Natural killer cell (primary cell): ENCODE data around the gene PTCD1. TPM values are rescaled to one million over a fixed set of nuclear protein-coding genes. Genes with fewer than 3 reads are reported as not detected.
"Not testable (repeated sequence)": the region's sequence is repeated elsewhere in the genome, so short reads cannot be mapped to it uniquely, and the experiment has no call there.

Source experiments
- ATAC-seq, 3 donors: fragments of 150-1000 bp in 2 of 3; fragments of 200-7000 bp in 1 of 3; cut with Tn5 transposase; 1 replicate in 1 of 3; 2 replicates in 2 of 3; pipeline ENCODE4 v1.10.0; 2021; ENCODE audit warnings: mild to moderate bottlenecking in 2 of 3, moderate library complexity in 2 of 3
- DNase-seq, 2 donors: peaks; one replicate each; pipeline versions ENCODE4 v3.0.0 to v3.0.0-alpha.2; 2013 to 2021; ENCODE audit warnings: mixed read lengths in 1 of 2
- H3K27ac ChIP-seq: one replicate; pipeline ENCODE4 v1.5.1; 2013; ENCODE audit warnings: mild to moderate bottlenecking, low read length
- H3K27me3 ChIP-seq: one replicate; pipeline ENCODE4 v1.6.1; 2013; ENCODE audit warnings: low read length; ENCODE audit not compliant: control insufficient read depth, insufficient read depth
- H3K36me3 ChIP-seq: one replicate; pipeline ENCODE4 v1.6.1; 2013; ENCODE audit warnings: low read length; ENCODE audit not compliant: control insufficient read depth, insufficient read depth
- H3K4me1 ChIP-seq: one replicate; pipeline ENCODE4 v1.6.1; 2013; ENCODE audit warnings: low read length; ENCODE audit not compliant: control insufficient read depth, insufficient read depth
- H3K4me3 ChIP-seq: one replicate; pipeline ENCODE4 v1.5.1; 2013; ENCODE audit warnings: low read length
- H3K9me3 ChIP-seq: one replicate; pipeline ENCODE4 v1.6.1; 2013; ENCODE audit warnings: low read length; ENCODE audit not compliant: control insufficient read depth, insufficient read depth
- H3K27ac Mint-ChIP-seq, 2 donors: one replicate each; pipeline ENCODE4 v1.8.0; 2022; ENCODE audit warnings: mild to moderate bottlenecking in 2 of 2, mixed read lengths in 2 of 2, moderate library complexity in 1 of 2
- H3K27me3 Mint-ChIP-seq, 2 donors: one replicate each; pipeline ENCODE4 v1.8.0; 2022; ENCODE audit warnings: low read depth in 2 of 2, mixed read lengths in 2 of 2
- H3K36me3 Mint-ChIP-seq: one replicate; pipeline ENCODE4 v1.8.0; 2022; ENCODE audit warnings: mixed read lengths
- H3K4me1 Mint-ChIP-seq, 2 donors: one replicate each; pipeline ENCODE4 v1.8.0; 2022; ENCODE audit warnings: mixed read lengths in 2 of 2
- H3K4me3 Mint-ChIP-seq: one replicate; pipeline ENCODE4 v1.8.0; 2022; ENCODE audit warnings: mild to moderate bottlenecking, moderate library complexity, mixed read lengths
- H3K9me3 Mint-ChIP-seq, 2 donors: one replicate each; pipeline ENCODE4 v1.8.0; 2022; ENCODE audit warnings: mixed read lengths in 2 of 2
- WGBS: methylation state at CpG from one replicate; pipeline ENCODE4 v1.1.7; 2013; ENCODE audit warnings: missing lambda C conversion rate; ENCODE audit not compliant: insufficient coverage; 5-methylcytosine and 5-hydroxymethylcytosine counted together
- intact Hi-C: fragments of 100-400 bp; cut with micrococcal nuclease; formaldehyde crosslinking; loops from one replicate; pipeline ENCODE4 v1.14.2; 2022
- total RNA-seq, 4 donors: library from RNA; stranded (reverse); fragments of 120-200 nt in 1 of 4; gene quantifications; one replicate each; pipeline versions ENCODE4 v1.2.3 to v1.2.4, GENCODE V29; 2013 to 2022
- TF ChIP-seq, protein P1 (sequence below): fragments of 200-600 bp; IDR thresholded peaks from one replicate; pipeline ENCODE4 v1.8.0; 2022; ENCODE audit warnings: antibody characterized with exemption

The PTCD1 gene
- total RNA-seq, 3 donors from 2014 or later (not counting 1 experiment from before 2014, with no cell fraction given): 5.3 to 6.6 (median 6.4) TPM

- Mint-ChIP-seq H3K36me3 (no peaks in the 10 kb centered on the region), H3K4me3 (peak overlapping the region; percentile 95), H3K27me3 (no peaks in the 10 kb centered on the region), H3K27ac (peak overlapping the region; percentile 85 to 97), H3K9me3 (no peaks in the 10 kb centered on the region), H3K4me1 (peaks cover 18 to 38% of the 10 kb centered on the region in 2 donors)
- DNase-seq (no peak), ATAC-seq (no peak)
- Histone ChIP-seq H3K36me3 (peaks cover 4% of the 10 kb centered on the region), H3K27ac (no peak overlapping the region), H3K4me1 (peaks cover 24% of the 10 kb centered on the region), H3K27me3 (no peaks in the 10 kb centered on the region), H3K9me3 (no peaks in the 10 kb centered on the region), H3K4me3 (no peak overlapping the region)
- TF ChIP-seq, protein P1, sequence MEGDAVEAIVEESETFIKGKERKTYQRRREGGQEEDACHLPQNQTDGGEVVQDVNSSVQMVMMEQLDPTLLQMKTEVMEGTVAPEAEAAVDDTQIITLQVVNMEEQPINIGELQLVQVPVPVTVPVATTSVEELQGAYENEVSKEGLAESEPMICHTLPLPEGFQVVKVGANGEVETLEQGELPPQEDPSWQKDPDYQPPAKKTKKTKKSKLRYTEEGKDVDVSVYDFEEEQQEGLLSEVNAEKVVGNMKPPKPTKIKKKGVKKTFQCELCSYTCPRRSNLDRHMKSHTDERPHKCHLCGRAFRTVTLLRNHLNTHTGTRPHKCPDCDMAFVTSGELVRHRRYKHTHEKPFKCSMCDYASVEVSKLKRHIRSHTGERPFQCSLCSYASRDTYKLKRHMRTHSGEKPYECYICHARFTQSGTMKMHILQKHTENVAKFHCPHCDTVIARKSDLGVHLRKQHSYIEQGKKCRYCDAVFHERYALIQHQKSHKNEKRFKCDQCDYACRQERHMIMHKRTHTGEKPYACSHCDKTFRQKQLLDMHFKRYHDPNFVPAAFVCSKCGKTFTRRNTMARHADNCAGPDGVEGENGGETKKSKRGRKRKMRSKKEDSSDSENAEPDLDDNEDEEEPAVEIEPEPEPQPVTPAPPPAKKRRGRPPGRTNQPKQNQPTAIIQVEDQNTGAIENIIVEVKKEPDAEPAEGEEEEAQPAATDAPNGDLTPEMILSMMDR: no peak
- intact Hi-C loops: no loop called here
- 91% methylated on average over 8 of the region's 9 CpGs for WGBS
Measured at GRCh38 chr7:99440195-99440594, 1.6 kb upstream of the PTCD1 start.

GRCh38 chr7:99437946-99438572 lies 539 bp downstream of the PTCD1 start:
- Histone ChIP-seq H3K27me3 (no peaks in the 10 kb centered on the region), H3K4me1 (peaks cover 24% of the 10 kb centered on the region), H3K36me3 (peaks cover 7% of the 10 kb centered on the region), H3K27ac (peak overlapping the region; percentile 68), H3K4me3 (peak overlapping the region; percentile 61), H3K9me3 (no peaks in the 10 kb centered on the region)
- Mint-ChIP-seq H3K9me3 (no peaks in the 10 kb centered on the region), H3K4me3 (peak overlapping the region; percentile 95), H3K36me3 (no peaks in the 10 kb centered on the region), H3K27me3 (no peaks in the 10 kb centered on the region), H3K27ac (peak overlapping the region; percentile 85 to 97), H3K4me1 (peaks cover 18 to 29% of the 10 kb centered on the region in 2 donors)
- peak; percentile 17 to 43 (median 18) for ATAC-seq
- DNase-seq: peak in 1 of 2 donors; percentile 38
- intact Hi-C loops: no loop called here
- TF ChIP-seq, protein P1: no peak
- WGBS: 21% methylated on average over 19 of the region's 20 CpGs

DNA sequence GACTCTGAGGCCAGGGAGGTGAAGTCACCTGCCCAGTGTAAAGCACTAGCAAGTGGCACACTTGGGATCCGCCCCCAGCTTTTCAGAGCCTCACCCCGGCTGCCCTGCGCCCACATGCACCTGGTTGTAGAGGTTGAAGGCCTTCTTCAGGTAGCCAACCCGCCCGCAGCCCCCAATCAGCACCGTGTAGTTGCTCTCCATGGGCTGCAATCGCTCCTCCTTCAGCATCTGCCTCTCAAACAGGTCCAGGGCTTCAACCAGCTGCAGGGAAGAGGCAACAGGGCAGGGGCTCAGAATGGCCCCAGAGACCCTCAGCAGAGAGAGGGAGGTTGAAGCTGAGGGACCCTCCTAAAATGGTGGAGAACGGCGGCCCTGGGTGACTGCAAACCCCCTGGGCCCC lies 5.4 kb downstream of the PTCD1 start:
- Mint-ChIP-seq H3K4me1 (no peaks in the 10 kb centered on the region), H3K36me3 (no peaks in the 10 kb centered on the region), H3K27me3 (no peaks in the 10 kb centered on the region), H3K27ac (no peak overlapping the region), H3K9me3 (no peaks in the 10 kb centered on the region), H3K4me3 (no peak overlapping the region)
- Histone ChIP-seq H3K36me3 (peaks cover 26% of the 10 kb centered on the region), H3K27ac (no peak overlapping the region), H3K4me3 (no peak overlapping the region), H3K9me3 (no peaks in the 10 kb centered on the region), H3K27me3 (no peaks in the 10 kb centered on the region), H3K4me1 (peaks cover 9% of the 10 kb centered on the region)
- no peak for ATAC-seq
- intact Hi-C loops: no loop called here
- DNase-seq: no peak
- TF ChIP-seq, protein P1: no peak
- WGBS: 94% methylated on average over 9 of the region's 9 CpGs

DNA sequence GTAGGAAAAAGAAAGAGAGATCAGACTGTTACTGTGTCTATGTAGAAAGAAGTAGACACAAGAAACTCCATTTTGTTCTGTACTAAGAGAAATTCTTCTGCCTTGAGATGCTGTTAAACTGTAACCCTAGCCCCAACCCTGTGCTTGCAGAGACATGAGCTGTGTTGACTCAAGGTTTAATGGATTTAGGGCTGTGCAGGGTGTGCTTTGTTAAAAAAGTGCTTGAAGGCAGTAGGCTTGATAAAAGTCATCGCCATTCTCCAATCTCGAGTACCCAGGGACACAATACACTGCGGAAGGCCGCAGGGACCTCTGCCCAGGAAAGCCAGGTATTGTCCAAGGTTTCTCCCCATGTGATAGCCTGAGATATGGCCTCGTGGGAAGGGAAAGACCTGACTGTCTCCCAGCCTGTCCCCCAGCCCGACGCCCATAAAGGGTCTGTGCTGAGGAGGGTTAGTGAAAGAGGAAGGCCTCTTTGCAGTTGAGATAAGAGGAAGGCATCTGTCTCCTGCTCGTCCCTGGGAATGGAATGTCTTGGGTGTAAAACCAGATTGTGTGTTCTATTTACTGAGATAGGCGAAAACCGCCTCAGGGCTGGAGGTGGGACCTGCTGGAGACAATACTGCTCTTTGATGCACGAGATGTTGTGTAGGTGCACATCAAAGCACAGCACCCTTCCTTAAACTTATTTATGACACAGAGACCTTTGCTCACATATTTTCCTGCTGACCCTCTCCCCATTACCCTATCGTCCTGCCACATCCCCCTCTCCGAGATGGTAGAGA lies 6.7 kb downstream of the PTCD1 start:
- H3K27me3 Mint-ChIP-seq, intact Hi-C loops, ATAC-seq: not testable (repeated sequence)

More for the DNA sequence above, 6.7 kb downstream of the PTCD1 start:
- not testable (repeated sequence) for H3K27ac ChIP-seq, H3K27ac Mint-ChIP-seq, H3K4me3 ChIP-seq, H3K27me3 ChIP-seq, H3K9me3 ChIP-seq, H3K4me1 ChIP-seq, H3K9me3 Mint-ChIP-seq, H3K4me1 Mint-ChIP-seq, H3K36me3 Mint-ChIP-seq, H3K4me3 Mint-ChIP-seq, DNase-seq
- peaks cover 26% of the 10 kb centered on the region for H3K36me3 ChIP-seq
- 95% methylated on average over 11 of the region's 13 CpGs for WGBS
